GM21515 (cell line): ENCODE results near the gene CRYBG3.
"Not testable (repeated sequence)": the region's sequence is repeated elsewhere in the genome, so short reads cannot be mapped to it uniquely, and the experiment has no call there.

ENCODE experiments used
- ATAC-seq: cut with Tn5 transposase; IDR thresholded peaks from one replicate; pipeline ENCODE4 v1.9.1; 2021; ENCODE audit not compliant: unreplicated experiment

Gene CRYBG3

DNA sequence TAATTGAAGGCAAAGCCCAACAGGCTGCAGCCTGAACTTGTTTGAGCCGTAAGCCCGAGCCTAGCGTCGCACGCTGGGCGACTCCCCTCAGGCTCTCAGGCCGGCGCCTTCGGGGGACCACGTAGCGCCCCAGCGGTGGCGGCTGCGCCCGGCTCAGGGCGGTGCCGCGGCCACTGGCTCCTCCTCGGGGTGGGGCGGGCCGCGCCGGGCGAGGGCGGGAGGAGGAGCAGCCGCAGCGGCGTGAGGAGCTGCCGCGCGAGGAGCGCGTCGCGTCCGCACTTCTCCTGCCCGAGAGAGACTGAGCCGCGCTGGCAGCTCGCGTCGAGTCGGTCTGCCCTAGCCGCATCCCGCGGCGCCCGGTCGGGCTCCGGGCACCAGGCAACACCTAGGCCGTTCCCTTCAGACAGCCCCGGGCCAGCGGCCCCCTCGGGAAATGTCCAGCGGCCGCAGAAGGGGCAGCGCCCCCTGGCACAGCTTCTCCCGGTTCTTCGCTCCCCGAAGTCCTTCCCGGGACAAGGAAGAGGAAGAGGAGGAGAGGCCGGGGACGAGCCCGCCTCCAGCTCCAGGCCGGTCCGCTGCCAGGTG lies at the start of gene CRYBG3:
CRYBG3 (plus strand) TSS at position 238 of the 585 bp plus-strand sequence; CDS start at position 434, 196 bp downstream.
- peak; percentile 99 for ATAC-seq

DNA sequence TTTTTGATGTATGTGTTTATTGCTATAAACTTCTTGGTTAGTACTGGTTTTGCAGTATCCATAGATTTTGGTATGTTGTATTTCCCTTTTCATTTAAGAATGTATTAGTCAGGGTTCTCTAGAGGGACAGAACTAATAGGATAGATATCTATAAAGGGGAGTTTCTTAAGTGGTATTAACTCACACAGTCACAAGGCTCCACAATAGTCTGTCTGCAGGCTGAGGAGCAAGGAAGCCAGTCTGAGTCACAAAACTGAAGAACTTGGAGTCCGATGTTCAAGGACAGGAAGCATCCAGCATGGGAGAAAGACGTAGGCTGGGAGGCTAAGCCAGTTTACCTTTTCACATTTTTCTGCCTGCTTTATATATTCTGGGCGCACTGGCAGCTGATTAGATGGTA lies 48.9 kb upstream of the CRYBG3 start:
- ATAC-seq, result no peak

DNA sequence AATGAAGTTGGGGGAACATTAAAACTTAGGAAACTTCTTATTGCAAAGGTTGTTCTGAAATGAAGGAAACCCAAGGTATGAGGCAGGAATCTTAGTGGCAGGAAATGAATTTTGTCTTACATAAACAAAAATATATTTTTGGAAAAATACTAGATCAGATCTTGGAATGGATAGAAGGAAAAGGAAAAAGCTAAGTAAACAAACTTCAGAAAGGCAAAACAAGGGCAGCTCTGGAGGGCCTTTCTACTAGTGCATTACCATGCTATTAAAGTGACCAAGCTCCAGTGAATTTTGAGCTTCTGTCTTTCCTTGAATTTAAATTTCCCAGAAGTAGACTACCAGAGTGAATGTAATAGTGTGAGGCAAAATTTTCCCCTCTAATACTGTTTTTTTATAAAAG lies 43.7 kb upstream of the CRYBG3 start:
- ATAC-seq, result no peak

DNA sequence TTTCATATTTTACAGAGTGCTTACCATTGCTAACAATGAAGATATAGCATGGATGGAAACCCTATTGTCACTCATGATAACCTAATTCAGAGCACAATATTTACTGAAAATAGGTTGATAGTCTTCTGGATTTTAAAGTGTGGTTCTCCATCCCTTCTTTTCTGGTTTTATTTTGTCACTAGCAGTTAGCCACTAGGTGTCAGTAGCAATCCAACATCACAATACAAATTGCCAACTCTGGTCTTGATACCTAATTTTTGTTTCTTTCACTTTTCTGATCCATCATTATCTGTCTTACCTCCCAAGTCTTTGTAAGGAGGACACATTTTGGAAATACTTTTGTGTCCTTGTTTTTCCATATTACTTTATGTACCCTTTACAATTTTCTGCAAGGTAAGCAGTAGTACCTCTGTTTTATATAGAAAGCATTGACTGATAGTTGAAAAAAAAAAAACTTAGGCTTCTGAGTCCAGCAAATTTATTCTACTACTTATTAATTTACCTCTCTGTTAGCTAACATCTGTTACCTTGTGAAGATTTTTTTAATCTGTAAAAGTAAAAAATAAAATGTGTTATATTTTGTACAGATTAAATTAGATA lies 28.3 kb upstream of the CRYBG3 start:
- peak; percentile 79 for ATAC-seq

DNA sequence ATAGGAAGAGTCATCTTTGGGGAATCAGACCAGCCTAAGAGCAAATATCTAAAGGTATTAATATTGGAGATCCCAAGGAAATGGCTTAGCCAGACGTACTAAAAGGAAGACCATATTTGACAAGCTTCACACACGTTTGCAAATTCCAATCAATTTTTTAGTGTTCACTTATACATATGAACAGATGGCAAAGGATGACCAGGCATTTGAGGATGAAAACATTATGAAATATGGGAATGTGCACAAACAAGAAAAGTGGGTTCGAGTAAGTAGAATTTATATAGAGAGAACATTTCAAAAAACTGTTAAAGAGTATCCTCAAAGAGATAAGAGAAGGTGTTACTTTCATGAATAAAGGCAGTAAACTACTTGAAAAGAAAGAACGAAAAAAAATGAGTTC lies 25.9 kb upstream of the CRYBG3 start:
- ATAC-seq, result no peak

DNA sequence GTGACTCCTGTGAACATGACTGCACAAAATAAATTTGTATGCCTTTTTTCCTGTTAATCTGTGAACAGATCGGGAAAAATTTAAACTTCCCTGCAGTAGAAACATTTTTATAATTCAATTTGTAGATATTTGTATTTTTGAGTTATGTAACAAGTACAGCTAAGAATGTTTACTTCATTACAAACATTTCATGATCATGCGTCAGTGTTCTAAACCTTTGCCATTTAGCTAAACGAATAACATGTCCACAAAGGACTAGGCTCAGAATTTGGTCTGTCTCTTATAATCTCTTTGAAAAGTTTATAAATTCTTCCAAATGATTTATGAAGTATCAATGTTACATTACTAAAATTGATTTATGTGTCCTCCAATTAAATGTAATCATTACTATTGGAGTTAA lies 17.3 kb upstream of the CRYBG3 start:
- no peak for ATAC-seq

DNA sequence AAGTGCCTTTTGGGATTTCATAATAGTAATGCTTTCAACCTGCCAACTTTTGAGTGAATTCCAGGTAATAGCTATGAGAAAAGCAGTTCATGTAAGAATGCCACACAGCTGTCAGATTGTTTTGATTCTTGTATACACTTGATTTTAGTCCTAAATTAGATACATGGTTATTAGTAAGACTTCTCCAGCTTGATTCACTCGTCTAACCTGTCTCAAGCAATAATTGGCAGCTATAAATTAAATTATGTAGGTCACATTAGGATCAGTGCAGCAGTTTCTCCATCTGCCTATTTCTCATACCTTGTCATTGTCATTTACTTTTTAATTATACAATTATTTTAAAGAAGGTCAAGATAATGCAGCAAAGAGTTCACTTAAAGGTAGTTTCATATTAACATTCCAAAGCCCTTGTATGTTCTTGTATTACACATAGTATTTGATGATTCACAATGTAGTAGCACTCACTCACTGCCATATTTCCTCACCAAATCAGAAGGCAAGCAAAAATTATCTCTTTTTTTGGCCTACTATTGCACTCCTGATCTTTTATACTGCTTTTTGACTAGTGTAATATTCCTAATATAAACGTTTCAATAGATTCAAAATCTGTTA lies 10.9 kb upstream of the CRYBG3 start:
- no peak for ATAC-seq

DNA sequence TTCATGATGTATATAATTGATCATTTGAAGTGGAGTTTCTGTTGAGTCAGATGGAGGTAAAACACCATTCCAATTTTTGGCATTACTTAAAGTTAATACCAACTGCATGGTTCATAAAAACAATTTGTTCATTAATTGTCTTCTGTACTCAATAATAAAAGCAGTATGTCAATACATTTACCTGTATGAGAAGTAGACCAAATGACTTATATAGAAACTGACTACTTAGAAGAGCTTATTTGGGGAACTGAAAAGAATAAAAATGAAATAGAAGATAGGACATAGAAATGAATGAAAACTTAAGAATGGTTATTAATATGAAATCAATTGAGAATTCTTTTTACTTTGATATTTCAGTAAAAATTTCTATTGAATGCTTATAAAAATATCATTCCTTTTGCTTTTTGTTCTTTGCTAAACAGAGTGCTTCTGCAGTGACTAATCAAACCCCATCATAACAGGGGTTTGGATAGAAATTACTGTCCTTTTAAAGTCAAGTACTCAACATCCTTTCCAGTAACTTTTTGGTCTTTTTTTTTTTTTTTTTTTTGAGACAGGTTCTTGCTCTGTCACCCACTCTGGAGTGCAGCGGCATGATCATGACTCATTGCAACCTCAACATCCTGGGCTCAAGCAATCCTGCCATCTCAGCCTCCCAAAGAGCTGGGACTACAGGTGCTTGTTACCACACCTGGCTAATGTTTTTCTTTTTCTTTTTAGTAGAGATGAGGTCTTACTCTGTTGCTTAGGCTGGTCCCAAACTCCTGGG lies 6.5 kb upstream of the CRYBG3 start:
- peak; percentile 51 for ATAC-seq

DNA sequence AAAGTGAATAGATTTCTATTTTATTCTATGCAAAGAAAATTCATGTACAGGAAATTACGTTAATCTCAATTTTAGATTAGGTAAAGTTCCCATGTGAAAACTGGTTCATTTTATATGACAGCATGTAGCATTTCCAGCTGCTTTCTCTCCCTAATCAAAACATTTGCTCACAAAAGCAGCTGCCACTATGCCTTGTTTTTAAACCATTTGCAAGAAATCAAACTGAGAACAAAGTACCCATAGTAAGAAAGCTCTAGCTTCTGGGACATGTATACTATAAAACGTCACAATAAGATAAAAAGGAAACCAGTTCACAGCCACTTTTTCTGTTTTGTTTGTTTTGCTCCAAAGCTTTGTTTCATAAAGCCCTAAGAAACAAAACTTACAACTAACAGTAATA lies 5.0 kb upstream of the CRYBG3 start:
- no peak for ATAC-seq

DNA sequence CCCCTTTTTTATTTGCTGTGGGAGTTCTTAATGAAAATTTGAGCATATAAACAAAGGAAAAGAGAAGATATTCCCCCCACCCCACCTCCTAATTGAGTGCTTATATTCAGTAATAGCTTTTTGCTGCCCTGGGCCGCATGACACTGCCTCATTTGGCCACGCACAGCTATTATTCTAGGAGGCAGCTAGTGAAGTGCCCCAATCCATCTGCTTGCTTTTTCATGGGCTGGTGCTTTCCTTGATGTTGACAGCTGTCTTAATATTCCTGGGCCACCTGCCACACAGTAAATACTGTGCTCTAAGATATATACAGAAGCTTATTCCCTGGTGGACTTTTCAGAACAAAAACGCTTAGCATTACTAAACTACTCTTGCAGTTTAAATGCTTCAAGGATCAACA lies 3.8 kb upstream of the CRYBG3 start:
- no peak for ATAC-seq

DNA sequence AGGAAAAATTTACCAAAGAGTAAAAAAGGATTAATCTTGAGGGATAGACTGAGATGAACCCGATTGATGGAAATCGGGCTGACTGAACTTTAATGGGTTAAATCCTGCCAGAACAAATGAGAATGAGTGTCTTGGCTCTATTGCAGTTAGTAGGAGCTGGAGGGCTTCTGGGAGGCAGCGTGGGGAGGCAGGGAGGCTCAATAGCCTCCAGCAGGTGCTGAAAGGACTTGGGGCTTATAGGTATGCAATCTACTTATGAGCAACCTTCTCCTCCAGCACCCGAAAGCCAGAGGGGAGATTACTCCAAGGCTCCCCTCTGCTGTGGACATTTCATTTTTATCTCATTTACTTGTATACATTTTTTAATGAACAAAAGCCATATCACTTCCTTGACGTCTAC lies 1.0 kb upstream of the CRYBG3 start:
- ATAC-seq, result no peak

DNA sequence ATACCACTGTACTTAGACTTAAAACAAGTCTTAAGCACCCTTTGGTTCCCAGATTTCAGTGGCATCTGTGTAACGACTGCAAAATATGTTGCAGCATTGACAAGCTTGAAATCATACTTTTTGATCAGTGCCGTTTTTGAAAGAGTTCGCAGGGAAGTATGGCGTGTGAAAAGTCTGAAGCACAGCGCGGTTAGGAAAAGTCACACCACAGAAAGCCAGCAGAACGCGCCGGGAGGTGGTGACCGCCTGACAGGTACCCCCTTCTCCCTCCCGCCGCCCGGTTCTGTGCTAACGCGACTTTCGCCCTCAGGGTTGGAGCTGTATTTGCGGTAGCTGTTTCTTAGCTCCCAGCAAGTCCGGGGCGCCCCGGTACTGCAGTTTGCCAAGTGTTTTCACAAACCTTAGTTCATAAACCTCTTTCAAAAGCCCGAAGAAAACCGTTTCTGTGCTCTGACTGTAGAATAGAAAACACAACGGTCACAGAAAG lies 481 bp upstream of the CRYBG3 start:
- ATAC-seq, result peak; percentile 58

DNA sequence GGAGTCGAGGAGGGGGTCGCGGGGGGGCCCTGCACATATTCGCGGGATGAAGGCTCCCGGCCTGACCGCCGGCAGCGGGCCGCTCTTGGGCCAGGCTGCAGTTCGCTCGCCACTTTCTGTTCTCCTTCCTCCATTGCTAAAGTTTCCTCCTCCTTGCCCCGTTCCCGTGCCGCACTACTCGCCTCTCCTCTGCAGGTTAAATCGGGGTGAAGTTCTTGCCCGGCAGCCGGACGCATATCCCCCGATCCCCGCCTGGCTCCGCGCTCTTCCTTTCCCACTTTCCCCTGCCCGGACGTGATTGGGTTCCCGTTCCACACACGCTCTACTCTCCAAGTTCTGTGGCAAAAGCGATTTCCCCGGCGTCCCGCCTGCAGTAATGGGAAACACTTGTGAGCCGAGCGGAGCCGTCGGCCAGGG lies 556 bp downstream of the CRYBG3 start:
- peak; percentile 30 for ATAC-seq

DNA sequence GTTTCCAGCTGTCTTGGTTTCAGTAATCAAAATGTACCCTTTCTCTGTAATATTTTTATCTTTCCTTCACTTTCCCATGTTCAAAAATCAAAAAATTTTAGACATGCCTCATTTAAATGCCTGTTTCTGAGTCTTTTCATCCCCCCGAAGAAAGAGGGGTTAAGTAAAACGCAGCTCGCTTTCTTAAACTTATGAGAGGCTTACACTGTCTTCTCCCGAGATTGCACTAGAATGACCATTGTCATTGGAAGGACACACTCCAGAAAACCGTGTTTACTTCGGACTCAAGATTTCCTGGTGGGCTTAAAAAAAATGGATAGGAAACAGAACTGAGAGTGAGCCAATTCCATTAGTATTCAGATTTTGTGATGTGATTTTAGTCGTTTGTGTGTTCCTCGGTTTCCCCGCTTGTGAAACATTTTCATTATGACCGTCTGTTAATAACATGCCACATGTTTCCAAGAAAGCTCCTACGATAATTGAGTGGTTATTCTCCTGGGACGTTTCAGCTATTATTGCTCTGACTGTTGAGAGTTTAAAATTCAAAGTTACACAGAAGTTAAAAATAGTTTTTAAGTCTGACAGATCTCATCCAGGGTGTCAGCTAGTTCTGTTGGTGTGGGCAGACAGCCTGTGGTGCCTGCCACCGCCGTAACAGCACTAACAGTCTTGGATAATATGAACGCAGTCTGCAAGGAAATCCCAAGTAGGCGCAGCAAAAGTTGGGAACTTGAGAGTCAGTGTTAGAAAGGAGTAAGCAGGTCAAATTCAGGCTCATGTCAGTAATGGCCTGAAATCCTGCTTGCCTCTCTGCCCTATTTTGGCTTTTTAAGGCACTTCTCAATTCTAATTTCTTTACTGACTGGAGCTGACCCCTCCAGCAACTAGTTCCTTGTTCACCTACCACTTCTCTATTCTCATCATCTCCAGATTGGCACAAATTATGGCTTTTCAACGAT lies 1.5 kb downstream of the CRYBG3 start:
- no peak for ATAC-seq

DNA sequence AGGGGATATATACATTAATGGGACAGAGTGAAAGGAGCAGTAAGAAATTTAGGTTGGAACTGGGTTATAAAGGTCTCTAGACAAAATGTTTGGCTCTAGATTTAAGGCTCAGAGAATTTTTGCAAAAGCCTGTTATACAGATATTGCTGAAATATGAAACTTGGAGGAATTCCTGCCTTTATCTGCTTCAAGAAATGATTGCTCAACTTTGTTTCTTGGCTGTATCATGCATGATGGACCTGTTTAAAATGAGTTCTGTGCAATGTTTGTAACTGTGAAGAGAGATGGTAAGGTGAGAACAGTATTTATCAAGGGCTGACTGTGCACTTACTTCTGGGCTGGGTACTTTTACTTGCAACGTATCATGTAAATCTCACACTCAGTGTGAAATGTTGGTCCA lies 3.3 kb downstream of the CRYBG3 start:
- ATAC-seq, result no peak

DNA sequence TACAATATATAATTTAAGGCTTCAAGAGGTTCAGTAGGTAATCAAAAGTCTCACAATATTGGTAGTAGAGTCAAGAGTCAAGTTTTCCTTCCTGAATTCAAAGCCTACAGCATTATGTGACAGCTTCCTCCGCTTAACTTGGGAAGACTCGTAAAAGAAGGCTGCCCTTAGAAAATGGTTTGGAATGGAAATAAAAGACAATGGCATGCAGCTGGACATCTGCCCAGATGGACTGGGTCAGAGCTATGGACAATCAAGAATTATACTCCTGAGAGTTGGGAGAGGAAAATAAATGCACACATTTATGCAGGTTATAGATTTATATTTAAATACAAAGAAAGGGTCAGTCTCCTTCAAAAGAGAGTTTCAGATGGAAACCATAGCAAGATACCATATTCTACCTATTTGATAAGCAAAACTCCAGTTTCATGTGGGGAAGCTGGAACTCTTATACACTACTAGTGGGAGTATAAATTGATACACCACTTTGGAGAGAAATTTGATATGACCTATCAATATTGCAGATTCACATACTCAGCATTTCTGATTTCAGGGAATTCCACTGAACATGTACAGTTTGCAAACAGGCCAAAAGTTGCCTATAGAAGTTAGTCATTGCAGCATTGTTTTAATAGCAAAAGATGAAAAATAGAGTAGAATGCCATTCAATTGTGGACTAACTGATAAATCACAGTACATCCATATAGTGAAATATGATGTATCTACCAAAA lies 6.1 kb downstream of the CRYBG3 start:
- ATAC-seq, result no peak

DNA sequence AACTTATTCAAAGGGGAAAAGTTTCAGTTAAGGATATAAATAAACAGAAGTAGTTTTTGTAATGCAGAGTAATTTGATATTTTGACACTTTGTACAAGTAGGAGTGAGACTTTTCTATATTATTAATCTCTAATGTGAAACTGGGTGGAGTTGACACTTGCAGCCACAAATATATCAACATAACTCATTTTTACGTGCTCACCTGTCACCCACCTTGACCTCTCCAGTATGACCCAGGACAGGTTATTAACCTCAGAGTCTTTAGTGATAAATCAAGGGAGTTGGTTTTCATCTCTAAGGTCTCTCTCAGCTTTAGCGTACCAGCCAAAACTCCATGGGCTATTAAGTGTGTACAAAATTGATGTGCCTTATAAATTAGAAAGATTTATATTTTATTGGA lies 7.4 kb downstream of the CRYBG3 start:
- ATAC-seq, result no peak

DNA sequence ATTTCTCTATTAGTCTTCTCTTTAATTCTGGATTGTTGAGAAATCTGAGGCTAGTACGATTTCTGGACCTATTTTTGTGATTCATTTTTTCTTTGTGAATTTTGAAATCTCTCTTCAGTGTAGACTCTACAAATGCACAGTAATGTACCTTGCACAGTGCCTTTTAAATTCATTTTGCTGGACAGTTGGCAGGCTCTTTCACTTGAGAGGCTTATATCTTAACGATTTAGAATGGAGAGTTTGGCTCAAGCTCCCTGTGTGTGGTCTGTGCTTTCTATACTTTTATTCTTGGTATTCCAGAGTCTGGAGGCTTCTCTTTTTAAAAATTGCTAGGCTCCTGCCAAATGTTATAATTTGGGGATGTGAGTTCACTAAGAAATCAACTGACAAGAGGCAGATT lies 8.8 kb downstream of the CRYBG3 start:
- no peak for ATAC-seq

DNA sequence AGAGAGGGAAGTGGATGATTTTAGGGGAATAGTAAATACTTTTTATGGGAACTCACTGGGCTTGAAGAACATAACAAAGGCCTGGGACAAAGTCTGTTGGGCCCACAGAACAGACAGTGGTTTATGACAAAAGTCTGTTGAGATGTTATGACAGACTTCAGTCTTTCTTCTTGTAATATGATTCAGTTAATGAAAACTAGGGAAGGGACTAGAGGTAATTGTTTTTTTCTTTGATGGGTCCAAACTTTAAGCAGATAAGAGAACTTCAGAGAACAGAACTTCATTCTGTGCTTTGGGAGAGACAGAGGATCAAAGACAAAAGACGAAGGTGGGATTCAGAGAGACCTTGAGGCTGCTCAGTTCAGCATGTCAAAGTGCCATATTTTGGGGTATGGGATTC lies 9.3 kb downstream of the CRYBG3 start:
- ATAC-seq, result no peak

DNA sequence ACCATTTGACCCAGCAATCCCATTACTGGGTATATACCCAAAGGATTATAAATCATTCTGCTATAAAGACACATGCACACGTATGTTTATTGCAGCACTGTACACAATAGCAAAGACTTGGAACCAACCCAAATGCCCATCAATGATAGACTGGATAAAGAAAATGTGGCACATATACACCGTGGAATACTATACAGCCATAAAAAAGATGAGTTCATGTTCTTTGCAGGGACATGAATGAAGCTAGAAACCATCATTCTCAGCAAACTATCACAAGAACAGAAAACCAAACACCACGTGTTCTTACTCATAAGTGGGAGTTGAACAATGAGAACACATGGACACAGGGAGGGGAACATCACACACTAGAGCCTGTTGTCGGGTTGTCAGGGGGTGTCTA lies 11.4 kb downstream of the CRYBG3 start:
- not testable (repeated sequence) for ATAC-seq
